HG03342 (cell line): Measurements from ENCODE around the gene SEC61A1.

Experiments used
- ATAC-seq: cut with Tn5 transposase; IDR thresholded peaks from one replicate; pipeline ENCODE4 v1.9.1; 2021; ENCODE audit warnings: mild to moderate bottlenecking, moderate library complexity; ENCODE audit not compliant: unreplicated experiment

The SEC61A1 gene

DNA sequence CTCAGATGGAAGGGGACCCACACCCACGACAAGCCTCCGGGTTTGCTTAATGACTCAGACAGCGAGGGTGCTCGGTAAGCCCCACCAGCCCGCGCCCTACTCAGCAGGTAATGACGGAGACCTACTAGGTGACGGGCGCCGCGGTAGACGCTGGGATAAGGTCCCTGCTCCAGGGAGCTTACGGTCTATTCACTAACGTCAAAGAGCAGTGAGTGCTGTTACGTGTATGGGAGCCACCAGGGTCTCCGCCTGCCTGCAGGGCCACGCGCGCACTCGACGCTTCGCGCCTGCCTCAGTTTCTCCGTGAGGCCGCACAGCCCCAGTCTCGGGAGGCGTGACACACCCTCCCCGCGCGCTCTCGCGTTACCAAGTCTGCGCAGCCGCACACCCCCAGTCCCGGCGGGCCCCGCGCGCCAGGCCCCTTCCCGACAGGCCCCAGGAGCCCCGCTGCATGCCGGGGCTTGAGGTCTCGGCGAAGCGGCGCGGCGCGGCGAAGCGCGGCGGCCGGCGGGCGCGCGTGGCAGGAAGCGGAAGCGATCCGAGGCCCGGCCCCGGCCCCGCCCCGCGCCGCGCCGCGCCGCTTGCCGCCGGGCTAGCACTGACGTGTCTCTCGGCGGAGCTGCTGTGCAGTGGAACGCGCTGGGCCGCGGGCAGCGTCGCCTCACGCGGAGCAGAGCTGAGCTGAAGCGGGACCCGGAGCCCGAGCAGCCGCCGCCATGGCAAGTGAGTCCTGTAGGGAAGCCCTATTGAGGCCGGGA is at the start of gene SEC61A1:
TSS of gene SEC61A1 (plus strand) at position 601 of the 758 bp plus-strand sequence. CDS start at position 717, 116 bp downstream.
- peak; percentile 86 for ATAC-seq

DNA sequence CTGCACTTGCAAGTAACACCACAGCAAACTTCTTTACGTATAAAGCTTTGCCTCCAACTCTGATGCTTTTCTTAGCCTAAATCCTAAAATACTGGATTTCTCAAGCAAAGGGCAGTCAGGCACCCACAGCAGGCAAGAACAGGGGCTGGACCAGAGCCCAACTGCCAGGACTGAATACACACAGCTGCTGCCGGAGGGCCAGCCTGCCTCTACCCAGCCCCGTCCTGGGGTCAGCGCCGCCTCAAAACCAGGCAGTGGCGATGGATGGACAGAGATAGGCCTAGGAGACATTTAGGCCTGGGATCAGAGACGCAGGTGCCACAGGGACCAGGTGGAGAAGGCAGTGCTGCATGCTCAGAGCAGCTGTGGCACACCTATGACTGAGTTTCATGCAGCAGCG is 47.6 kb upstream of the SEC61A1 start:
- no peak for ATAC-seq

DNA sequence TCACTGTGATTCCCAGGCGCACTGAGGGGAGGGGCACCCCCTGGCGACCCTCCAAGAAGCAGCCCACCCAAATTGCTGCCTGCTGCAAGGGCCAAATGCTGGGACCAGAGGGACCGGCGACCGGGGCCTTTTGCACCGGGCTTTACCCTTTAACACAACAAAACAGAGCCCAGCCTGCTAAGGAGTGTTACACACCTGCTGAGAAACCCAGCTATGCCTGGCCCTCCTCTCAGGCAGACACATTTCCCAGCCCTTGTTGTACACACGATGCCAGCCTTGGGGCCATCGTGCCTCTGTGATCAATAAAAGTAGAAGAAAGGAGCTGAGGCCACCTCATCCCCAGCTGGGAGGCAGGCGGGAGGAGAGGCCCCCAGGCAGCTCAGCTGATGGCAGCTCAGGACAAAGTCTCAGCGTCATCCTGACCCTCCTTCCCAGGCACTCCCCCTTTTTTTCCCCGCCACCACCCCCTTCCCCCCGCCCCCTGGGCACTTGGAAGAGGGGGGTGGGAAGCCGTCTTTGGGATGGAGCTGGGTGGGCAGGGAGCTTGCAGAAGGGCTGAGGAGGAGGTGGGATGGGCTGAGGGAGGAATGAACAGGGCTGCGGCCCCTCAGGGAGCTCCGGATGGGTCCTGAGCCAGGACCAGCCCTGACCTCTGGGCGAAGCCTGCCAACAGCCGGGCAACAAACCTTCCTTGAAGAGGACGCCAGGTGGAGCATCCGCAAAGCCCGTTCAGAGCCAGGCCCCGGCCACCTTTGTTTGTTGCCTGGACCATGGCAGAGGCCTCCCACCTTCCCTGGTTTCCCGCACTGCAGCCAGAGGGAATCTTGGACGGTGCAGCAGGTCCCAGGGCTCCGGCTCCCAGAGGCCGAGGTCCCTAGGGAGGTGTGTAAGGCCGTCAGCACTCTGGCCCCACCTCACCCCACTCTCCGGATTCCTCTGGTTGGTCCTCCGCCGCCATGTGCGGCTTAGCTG is 45.9 kb upstream of the SEC61A1 start:
- ATAC-seq: no peak

DNA sequence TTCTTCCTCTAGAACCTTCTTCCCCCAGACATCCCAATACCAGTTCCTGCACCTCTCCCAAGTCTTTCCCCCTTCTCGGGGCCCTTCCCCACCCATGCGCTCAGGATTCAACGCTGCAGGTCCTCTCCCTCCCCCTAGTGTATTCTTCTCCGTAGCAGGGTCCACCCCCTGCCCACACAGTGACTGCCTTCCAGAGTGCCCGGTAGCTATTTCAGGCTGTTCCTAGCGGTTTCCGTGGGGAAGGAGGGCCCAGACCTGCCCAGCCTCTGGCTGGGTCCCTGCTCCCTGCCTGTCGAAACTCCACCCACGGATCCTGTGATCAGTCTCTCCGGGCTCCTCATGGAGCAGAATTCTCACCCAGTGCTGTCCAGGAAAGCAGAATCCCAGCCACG is 45.2 kb upstream of the SEC61A1 start:
- no peak for ATAC-seq

DNA sequence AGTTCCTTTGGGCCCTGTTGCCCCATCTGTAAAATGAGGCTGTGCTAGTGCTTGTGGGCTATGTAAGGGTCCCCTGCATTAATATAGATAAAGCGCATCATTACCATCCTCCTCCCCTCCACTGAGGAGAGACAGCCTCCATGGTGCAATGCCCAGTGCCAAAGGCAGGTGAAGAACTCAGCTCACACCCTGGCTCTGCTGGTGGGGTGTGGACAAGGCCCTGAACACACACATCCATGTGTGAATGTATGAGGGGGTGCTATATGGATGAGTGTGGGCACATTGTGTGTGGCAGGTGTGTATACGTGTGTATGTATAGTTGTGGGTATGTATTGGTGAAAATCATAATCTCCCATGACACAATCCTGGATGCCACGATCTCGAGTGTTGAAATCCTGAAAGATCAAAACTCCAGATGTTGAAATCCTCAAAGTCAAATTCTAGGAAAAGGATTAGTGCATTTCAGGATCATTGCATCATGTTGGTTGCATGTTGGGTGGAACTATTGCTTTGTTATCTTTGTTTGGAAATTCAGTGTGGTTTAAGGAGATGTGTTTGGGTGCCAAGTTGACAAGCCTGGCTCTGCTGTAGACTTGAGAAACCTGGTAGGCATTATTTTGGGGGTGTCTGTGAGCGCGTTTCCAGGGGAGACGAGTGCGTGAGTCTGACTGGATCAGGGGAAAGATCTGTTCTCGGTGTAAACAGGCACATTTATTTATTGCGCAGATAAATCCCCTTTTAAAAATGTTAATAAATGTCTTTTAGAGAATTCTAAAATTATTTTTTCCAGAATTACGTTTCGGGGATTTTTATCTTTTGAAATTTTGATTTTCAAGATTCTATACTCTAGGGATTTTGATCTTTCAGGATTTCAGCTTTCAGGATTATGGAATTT is 42.0 kb upstream of the SEC61A1 start:
- ATAC-seq: no peak

DNA sequence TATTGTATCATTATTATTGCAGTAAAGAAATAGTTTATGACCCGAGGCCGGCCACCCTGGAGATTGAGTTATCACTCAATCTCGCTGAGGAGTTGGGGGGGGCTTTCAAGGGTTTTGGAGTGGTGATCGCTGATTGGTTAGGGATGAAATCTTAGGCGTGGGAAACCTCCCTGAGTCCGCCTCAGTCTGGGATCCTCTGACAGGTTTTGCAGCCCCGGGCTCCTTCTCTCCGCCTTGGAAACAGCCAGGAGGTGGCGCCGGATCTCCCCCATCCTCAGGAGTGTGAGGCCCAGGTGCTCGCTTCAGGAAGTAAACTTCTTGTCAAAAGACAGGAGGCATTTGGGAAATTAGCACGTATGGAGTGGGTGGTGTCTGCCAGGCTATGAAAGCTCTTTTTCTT is 41.1 kb upstream of the SEC61A1 start:
- no peak for ATAC-seq

DNA sequence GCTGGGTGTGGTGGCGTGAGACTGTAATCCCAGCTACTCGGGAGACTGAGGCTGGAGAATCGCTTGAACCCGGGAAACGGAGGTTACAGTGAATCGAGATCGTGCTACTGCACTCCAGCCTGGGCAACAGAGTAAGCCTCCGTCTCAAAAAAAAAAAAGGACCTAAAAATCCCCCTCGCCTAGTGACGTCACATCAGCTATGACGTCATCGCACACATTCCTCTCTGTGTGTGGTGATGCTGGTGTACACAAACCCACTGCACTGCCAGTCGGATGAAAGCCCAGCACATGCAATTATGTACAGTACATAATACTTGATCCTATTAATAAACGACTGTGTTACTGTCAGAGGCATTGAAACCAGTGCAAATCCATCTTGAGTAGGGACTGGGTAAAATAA is 40.2 kb upstream of the SEC61A1 start:
- no peak for ATAC-seq

DNA sequence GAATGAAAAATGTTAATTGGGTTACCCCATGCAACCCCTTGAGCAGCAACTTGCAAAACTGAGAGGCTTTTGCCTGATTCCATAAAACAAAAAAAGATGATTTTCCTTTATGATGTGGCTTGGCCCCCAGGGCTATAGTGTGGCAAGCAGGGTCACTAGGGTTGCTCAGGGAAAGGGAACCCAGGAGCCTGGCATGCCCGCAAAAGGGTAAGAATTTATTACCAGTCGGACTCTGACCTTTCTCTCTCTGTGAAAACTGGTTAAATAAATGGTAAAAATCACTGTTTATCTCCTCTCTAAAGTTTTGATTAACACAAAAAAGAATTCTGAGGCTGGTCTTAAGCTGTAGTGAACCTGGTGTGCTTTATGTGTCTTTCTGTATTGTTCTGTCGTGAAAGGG is 37.7 kb upstream of the SEC61A1 start:
- no peak for ATAC-seq

DNA sequence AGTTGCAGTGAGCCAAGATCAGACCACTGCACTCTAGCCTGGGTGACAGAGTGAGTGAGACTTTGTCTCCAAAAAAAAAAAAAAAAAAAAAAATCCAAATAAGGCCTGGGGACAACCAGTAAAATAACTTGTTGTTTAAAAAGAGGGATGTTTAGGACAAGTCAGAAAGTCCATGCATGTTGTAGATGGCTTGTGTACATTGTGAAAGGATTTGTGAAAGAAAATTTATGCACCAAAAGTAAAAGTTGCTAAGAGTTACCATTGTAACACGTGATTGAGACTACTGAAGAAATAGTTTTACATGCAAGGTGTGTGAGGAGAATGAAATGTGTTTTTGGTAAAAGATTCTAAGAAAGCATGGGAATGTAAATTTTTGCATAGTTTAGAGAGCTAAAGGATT is 35.7 kb upstream of the SEC61A1 start:
- no peak for ATAC-seq

DNA sequence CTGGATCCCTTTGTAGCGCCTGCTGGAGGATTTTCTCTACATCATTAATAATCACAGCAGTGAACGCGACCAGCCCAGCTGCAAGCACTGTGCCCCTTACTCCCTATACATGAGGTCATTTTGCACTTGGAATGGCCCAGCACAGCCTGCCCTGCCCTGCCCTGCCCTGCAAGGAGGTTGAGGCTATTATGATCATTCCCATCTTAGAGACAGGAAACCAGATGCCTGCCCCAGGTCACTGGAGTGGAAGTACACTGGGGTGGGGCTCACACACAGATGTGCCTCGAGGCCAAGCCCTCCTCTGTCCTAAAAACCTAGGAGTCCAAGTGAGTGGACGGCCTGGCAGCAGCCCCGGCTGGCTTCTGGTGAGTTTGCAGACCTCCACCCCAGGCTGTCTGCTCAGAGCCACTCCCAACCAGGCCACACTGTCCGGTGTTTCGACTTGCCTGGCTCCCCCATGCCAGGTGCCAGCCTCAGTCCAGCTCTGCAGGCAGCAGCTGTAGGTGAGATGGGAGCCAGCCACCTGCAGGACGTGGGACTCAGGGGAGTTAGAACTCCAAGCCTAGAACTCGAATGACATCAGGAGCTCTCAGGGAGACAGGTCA is 30.4 kb upstream of the SEC61A1 start:
- ATAC-seq: no peak

DNA sequence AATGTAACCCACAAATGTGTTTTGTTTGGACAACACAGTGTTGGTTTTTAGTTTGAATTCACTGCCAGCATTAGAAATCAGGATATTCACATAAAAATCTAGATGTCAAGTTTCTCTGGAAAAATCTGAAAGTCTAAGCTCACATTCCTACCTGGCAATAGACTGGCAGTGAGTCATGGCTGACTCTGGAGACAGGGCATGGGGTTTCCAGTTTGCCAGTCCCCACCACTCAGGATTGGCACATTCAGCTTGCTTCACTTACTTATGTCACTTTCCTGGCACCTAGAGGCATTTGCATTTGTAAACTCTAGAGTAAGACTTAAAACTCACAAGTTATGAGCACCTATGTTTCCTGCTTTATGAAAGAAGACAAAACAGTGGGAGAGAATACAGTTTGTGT is 19.1 kb upstream of the SEC61A1 start:
- no peak for ATAC-seq

DNA sequence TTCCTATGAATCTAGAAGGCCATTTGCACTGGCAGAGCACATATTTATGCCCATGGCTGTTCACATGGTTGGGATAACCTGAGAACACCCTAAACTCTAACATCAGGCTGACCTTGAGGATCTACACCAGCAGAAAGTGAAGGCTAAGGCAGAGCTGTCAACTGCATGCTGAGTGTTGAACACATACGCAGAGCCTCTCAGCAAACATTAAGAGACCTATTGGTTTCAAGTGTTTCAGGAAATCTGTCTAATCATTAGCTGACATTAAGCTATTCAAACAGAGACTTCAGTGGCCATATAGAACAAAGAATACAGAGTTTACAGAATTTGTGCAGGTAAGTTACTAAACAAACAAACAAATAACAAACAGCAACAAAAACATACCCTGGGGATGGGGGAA is 16.1 kb upstream of the SEC61A1 start:
- no peak for ATAC-seq

DNA sequence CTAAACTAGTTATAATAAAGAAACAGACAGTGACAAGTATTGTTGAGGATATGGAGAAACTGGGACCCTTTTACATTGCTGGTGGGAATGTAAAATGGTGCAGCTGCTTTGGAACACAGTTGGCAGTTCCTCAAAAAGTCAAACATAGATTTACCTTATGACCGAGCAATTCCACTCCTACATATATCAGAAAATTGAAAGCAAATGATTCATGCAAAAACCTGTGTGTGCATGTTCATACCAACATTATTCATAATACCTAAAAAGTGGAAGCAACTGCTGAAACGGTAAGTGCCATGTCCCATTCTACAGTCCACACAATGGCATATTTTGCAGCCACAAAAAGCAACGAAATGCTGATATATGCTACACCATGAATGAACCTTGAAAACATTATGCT is 12.2 kb upstream of the SEC61A1 start:
- no peak for ATAC-seq

DNA sequence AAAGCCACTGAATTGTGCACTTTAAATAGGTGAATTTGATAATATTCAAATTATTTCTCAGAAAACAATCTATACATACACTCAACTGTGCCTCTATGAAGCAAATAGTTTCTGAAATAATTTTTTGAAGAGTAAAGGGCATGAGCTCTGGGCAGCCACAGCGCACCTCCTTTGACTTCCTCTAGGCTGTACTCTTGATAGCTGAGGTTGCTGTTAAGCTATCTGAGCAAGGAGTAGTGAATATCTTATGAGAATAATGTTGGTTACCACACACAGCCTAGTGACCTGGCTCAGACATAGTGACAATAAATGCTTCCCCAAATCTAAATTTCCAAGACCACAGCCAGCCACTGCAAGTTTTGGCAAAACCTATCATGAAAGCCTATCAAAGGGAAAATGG is 11.6 kb upstream of the SEC61A1 start:
- no peak for ATAC-seq

DNA sequence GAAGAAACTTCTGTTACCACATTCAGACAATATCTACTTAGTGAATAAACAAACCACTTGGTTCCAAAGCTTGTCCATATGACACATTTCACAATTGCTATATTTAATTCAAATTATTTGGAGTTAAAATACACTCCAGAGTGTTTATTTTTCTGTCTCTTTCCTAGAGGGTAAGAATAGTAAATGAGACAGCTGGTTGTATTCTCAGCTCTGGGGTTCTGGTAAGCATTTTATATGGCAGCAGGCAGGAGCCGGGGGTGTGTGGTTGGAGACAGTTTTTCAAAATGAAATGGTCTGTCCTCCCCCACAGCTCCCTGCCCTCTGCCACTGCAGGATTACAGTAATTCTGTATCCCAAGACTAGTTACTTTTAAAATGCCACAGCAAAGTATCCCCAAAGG is 10.9 kb upstream of the SEC61A1 start:
- no peak for ATAC-seq

DNA sequence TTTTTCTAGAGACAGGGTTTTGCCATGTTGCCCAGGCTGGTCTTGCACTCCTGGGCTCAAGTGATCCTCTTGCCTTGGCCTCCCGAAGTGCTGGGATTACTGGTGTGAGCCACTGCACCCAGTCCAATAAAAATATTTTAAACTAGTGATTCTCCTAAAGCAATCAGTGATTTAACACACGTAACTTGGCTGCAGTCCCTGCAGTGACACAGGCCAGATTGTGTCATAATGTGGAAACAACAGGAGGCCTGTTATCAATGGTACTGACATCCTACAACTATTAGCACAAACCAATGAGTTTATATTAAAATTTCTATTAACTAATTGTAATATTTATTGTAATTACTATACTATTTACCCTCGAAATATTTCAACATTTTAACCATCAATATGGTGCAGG is 1.6 kb upstream of the SEC61A1 start:
- no peak for ATAC-seq

DNA sequence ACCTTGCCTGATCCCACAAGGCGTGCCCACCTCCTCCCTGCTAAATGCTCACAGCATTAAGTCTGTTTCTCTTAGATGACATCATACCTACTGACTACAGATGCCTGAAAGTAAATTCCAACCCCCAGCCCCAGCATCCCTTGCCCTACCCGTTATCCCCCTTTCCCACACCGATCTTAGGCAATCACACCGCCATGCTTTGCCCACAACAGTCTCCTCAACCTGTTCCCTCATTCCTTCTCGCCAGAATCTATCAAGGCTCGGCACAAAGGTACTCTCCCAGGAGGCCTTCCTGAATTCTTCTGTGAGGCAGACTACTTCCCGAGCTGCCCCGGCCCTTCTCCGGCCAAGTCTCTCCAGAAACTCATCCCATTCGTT is 789 bp upstream of the SEC61A1 start:
- ATAC-seq: no peak

DNA sequence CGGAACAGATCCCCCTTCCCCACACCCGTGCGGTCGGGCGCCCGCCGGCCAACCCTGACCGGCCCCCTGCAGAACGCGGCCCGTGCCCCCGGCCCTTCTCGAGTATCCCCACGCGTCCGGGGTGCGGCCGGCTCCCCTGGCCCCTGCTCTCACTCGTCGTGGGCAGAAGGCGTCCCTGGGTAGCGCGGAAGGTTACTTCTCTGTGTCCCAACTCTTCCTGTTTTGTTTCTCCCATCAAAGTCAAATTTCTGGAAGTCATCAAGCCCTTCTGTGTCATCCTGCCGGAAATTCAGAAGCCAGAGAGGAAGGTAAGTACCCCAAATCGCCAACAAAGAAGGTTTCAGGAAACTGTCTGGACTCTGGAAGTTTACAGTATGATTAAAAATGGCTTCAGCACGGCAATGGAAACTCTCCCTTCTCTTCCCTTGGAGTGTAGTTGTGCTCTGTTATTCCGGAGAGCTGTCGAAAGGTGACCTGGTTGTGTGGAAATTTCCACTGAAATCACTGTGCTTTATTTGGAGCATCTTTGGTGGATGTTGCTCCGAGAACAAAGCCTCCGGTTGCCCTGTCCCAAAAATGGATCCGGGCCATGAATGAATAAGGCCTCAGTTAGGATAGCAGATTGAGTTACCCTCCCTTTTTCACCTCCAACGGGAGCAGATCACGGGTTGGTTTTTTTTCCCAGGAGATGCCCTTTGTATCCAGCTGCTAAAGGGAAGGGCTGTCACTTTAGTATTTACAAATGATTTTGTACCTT is 536 bp downstream of the SEC61A1 start:
- no peak for ATAC-seq

DNA sequence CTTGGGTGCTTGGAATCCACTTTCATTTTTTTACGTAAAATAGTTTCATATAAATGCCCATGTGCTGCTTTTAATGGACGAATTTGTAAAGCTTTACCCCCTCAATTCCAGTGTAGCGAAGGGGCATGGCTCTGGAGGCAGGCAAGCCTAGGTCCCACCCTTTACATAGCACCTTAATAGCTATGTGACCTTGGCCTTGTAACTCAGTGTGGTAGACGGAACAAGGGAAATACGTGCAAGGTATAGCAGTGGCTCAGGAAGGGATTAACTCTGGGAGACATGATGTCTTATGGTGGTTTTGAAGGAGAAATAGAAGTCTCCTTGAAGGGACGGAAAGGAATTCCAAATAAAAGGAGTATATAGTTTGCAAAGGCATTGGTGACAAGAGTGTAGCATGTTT is 1.4 kb downstream of the SEC61A1 start:
- no peak for ATAC-seq

DNA sequence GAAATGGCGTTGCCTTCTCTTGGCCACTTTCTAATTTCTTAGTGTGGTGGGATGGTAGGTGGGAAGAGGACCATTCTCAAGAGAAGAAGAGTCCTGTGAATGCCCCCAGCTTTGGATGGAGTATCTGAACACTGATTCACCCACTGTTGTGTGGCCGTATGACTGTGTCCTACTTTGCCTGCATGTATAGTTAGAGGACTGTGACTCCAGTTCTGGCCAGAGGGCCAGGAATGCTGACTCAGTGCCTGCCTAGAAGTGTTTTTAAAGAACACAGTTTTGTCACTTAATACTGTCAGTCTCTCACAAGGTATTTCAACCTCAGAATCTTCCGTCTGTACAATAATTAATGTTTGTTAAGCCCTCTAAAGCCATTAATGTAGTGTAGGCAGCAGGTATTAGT is 2.1 kb downstream of the SEC61A1 start:
- no peak for ATAC-seq
